ENCODE data around the gene RBCK1.

DNA sequence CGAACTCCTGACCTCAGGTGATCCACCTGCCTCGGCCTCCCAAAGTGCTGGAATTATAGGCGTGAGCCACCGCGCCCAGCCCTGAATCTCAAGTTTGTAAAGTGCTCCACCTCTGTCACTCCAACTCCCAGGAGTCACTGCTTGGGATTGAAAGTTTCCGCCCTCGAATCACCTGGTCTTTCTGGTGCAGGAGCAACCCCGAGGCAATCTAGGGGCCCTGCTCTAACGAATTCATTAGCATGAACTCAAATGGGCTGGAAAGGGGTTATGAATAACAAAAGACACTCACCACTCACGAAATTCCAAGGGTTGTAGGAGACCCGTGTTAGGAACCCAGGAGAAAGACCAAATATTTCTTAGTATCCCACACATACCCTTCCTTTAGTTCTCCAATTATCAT, 26.1 kb downstream of the RBCK1 start:
- TF ChIP-seq, protein P1, sequence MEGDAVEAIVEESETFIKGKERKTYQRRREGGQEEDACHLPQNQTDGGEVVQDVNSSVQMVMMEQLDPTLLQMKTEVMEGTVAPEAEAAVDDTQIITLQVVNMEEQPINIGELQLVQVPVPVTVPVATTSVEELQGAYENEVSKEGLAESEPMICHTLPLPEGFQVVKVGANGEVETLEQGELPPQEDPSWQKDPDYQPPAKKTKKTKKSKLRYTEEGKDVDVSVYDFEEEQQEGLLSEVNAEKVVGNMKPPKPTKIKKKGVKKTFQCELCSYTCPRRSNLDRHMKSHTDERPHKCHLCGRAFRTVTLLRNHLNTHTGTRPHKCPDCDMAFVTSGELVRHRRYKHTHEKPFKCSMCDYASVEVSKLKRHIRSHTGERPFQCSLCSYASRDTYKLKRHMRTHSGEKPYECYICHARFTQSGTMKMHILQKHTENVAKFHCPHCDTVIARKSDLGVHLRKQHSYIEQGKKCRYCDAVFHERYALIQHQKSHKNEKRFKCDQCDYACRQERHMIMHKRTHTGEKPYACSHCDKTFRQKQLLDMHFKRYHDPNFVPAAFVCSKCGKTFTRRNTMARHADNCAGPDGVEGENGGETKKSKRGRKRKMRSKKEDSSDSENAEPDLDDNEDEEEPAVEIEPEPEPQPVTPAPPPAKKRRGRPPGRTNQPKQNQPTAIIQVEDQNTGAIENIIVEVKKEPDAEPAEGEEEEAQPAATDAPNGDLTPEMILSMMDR (IDR thresholded peaks at IDR 0.05), result no peak
- no peak for TF ChIP-seq POLR2A (IDR thresholded peaks at IDR 0.05)
